HG03159 (cell line): ENCODE measurements around the gene MAPK10.
"Not testable (repeated sequence)": the region's sequence is repeated elsewhere in the genome, so short reads cannot be mapped to it uniquely, and the experiment has no call there.

Experiments
- ATAC-seq: cut with Tn5 transposase; IDR thresholded peaks from one replicate; pipeline ENCODE4 v1.9.1; 2021; ENCODE audit warnings: mild to moderate bottlenecking, moderate library complexity; ENCODE audit not compliant: unreplicated experiment

Gene MAPK10

DNA sequence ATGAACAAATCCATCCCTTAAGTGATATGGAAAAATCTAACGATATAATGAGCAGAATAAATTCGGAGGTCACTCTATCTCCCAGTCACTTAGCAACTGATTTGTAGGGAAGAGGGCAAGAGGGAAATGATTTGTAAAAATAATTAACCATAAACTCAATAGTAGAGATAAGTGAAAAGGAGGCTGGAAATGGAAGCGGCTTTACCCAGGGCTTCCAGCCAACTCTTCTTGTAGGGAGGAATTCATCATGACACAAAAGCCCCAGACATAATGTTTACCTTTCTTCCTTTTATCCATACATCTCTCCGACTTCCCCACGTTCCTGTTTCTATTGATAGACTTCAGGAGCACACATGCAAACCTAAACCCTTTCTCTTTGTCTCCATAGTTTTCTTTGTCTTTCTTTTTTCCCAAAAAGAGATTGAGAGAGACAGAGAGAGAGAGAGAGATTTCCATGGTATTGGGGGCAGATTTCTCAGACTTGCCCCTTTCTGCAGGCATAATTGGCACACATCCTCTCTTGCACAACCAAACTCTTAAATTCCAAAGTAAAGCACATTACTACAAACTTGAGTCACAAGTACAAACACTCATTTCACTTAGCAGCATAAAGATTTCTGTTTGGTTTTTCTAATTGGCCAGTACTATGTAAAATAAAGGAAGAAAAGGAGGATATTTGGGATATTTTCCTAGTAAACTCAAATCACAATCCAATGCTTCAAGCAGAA is 140.9 kb downstream of the MAPK10 start:
- no peak for ATAC-seq

DNA sequence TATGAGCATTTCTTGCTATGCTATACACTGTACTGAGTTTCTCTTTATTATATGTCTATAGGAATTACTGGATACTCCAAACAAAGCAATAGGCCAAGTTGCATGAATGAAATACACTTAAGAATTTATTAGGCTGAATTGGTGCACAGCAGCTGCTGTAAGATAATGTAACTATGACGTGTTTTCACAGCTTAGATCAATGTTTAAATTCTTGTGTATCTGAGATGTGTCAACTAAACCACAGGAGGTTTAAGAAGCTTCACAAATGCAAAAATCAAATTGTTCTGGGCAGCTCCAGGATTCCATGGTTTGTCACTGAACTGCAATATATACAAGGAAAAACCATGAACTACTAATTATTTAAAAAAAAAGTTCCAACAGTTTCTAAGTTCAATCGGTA is 156.7 kb downstream of the MAPK10 start:
- ATAC-seq, result no peak

DNA sequence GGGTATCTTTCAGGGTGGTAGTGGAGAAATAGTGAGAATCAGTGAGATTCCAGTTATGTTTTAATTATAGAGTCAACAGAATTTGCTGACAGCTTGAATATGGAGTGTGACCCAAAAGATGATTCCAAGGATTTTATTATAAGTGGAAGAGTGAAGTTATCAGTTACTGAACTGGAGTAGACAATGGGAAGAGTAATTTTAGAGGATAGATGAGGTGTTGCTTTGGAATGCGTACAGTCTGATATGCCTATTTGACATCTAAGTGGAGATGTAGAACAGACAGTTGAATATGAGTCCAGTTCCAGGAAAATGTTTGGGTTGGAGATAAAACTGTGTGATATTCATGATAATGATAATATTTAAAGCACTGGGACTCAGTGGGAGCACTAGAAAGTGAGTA is 174.2 kb downstream of the MAPK10 start:
- no peak for ATAC-seq

DNA sequence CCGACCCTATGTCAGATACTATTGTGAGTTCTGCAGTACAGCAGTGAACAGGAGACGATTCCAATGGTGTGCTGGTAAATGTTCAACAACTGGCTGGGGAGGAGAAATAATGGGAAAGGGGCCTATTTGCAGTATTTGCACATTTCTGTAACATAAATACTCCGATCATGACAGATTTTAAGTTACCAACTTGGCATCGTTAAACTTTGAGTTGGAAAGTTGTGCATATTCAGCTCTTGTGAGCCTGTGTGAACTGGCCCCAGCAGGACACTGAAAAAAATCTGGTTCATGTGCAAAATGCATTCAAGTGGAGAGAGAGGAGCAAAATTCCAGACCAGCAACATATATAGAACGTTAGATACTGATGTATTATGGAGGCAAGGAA is 175.0 kb downstream of the MAPK10 start:
- no peak for ATAC-seq

DNA sequence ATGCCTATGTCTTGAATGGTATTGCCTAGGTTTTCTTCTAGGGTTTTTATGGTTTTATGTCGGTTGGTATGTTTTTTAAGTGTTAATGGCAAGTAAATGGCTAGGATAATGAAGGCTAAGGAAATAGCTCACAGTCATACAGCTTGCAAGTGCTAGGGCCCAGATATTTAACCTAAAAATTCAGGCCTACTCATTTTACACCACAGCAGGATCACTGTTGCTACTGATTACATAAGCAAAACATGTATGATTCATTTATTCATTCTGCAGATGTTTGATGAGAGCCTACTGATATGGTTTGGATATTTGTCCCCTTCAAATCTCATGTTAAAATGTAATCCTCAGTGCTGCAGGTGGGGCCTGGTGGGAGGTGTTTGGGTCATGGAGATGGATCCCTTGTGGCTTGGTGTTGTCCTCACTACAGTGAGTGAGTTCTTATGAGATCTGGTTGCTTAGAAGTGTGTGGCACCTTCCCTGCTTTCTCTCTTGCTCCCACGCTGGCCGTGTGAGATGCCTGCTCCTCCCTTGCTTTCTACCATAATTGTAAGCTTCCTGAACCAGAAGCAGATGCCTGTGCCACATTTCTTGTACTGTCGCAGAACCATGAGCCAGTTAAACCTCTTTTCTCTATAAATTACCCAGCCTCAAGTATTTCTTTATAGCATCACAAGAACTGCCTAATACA is 175.5 kb downstream of the MAPK10 start:
- ATAC-seq, result no peak

DNA sequence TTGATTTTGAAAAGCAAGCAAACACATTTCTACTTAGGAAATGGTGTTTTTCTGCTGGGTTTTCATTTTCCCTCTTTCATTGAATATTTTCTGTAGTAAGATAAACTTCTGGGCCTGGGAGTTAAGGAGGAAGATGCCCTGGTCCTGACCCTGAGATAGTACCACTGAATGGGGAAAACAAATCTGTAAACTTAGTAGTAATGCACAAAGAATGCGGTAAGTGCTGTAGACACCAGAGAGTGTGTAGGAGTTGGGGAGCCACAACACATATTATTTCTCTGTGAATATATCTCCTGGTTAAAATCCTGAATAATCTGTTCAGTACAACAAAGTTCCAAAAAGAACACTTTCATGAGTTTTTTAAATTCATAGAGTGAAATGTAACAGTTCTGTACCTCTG is 178.3 kb downstream of the MAPK10 start:
- ATAC-seq, result no peak

DNA sequence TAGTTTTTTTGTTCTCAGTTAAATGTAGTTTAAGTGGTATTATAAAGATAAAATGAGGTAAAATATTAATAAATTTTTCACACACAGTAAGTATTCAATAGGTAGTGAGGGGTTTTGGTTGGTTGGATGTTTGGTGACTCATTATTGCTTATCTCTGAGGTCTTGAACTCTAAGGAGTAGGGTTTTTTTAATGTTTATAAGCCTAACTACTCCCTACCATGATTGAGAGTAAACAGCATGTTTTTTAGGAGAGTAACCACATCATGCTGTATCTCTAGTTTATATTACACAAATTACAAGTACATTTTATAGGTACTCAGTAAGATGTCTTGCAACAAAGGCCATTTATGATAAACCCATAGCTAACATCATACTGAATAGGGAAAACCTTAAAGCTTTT is 181.6 kb downstream of the MAPK10 start:
- ATAC-seq, result no peak

DNA sequence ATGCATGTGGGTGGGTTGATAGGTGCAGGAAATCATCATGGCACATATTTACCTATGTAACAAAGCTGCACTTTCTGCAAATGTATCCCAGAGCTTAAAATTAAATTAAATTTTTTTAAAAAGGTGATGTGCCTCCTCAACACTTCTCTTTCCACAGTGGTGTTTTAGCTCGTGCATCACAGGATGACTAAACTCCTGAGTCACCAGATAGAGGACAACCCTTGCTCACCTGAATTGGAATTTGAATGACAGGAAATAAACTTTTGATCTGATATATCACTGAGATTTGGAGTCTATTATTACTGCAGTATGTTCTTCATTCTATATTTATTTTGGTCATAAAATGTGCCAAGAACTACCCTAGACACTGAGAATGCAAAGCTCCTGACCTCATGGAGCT is 185.3 kb downstream of the MAPK10 start:
- no peak for ATAC-seq

DNA sequence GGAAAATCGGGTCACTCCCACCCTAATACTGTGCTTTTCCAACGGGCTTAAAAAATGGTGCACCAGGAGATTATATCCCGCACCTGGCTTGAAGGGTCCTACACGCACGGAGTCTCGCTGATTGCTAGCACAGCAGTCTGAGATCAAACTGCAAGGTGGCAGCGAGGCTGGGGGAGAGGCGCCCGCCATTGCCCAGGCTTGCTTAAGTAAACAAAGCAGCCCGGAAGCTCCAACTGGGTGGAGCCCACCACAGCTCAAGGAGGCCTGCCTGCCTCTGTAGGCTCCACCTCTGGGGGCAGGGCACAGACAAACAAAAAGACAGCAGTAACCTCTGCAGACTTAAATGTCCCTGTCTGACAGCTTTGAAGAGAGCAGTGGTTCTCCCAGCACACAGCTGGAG is 191.5 kb downstream of the MAPK10 start:
- not testable (repeated sequence) for ATAC-seq

DNA sequence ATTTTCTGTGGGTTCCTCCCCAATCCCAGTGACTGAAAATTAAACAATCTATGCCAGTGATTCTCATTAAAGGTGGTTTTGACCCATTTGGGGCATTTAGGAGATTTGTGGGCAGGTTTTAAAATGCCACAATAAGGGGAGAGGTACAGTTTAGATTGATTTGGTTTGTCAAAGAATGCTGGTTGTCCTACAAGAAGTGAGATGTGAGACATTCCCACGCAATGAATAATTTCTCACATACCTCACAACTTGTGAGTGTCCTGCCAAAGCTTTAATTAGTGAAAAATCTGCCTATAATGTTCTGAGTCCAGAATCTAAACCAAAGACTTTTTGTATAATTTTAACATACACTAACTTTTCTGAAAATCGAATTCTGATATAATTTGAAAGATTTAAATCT is 199.4 kb downstream of the MAPK10 start:
- no peak for ATAC-seq

DNA sequence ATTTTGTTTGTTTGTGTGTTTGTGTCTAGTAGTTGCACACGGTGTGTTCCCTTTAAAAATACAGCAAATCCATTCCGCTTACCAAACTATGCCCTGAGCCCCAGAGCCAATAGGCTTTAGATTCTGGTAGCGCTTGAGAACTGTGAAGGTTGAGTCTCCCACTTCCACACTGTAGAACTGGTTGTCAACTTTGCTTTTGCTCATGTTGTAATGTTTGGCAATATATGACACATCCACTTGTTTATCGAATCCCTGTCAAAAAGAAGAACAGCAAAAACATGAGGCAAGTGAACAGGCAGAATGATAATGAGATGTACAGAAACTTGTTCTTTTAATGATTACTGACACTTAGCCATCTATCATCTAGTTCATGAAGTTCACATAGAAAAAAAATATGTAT is 200.6 kb downstream of the MAPK10 start:
- no peak for ATAC-seq

DNA sequence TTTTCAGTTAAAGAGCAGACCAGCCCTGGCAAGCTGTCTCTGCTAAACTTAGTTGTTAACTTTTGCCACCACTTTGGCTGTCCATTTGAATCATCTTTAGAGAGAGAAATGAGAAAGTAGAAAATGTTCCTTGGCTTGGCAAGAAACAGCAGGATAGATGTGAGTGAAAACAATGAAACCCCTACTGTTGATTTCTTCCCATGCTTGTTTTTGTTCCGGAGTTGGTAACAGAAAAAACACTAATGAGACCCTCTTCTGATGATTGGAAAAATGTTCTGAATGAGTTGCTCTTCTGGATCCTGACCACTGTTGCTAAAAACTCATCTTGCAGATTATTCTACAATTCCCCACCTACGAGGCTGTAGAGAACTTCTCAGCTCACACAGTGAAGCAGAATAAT is 203.3 kb downstream of the MAPK10 start:
- ATAC-seq, result no peak

DNA sequence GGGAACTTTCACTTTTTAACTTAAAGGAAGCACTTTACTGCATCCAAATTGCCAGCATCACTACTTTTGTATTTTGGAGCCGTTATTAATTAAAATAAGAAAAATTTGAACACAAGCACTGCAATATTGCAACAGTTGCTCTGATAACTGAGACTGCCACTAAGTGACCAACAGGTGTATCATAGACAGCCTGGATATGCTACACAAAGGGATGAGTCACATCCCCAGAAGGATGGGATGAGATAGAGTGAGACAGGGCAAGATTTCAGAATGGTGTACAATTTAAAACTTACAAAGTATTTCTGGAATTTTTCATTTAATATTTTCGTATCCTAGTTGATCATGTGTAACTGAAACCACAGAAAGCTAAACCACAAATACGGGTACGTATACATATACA is 204.1 kb downstream of the MAPK10 start:
- ATAC-seq, result no peak

DNA sequence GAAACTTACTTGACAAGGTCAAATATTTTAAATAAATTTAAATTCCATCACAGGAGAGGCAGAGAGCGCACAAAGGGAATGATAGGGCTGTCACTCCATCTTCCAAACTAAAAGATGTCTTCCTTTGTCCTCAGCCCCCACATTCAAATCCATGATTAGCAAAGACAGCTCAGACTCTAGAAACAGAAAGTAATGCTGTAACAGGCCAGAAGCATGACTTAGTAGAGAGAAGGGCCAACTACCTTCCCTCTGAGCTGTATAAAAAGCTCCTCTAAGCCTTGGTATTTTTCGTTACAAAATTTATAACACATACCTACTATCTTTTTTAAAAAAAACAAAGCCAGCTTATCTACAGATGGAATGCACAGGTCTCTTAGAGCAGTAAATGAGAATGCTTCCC is 207.4 kb downstream of the MAPK10 start:
- ATAC-seq, result no peak

DNA sequence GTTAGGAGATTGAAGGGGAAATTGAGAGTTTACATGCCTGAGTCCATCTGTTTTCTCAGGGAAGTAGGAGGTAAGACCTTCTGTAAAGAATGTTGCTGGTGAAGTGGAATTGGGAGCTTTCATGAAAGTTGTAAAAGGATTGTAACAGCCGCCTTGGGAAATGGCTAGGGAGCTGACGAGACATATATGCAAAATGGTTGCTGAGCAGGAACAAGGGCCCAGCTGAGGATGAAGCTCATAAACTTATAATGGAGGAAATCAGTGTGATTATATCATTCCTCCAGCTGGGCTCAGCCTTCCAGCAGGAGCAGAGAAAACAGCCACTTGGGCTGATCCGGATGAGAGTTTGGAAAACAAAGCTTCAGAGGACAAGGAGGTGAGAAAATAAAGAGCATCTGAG is 208.7 kb downstream of the MAPK10 start:
- ATAC-seq, result no peak

DNA sequence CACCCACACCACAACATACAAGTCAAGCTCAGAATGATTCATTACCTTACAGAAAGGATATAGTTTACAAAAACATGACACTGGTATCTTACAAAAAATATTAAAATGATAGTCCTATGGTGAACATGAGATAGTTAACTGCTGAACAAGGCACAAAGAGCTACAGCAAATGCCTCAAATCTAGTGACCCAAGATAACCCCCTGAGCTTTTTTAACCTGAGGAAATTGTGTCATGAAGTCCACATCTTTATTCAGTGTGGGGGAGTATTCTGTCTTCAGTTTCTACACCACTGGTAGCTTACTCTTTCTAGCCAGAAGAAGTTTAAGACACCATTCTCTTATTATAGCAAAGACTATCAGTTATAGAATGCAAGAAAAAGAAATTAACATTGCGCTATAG is 218.7 kb downstream of the MAPK10 start:
- no peak for ATAC-seq

DNA sequence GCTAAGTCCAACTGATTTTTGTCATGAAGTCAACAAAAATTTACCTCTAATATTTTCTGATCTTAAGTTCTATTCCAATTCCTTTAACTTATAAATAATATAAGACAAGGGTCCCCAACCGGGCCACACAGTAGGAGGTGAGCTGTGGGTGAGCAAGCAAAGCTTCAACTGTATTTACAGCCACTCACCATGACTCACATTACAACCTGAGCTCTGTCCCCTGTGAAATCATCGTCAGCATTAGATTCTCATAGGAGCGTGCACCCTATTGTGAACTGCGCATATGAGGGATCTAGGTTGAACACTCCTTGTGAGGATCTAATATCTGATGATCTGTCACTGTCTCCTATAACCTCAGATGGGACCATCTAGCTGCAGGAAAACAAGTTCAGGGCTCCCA is 227.4 kb downstream of the MAPK10 start:
- ATAC-seq, result no peak

DNA sequence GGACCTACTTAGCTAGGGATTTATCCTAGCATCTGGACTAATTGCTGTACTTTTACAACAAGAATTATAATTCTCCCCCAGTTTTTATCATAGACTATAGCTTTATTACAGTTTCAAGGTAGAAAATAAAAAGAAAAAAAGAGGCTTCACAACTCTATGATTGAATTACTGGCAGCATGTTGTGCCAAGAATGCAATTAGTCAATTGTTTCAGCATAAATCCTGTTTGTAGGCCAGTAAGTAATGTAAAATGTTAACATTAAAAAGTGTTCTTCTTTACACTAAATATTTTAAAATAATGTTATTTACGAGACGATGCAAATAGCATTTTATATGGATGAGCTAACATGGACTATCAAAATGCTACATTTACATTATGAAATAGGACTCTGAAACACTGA is 228.4 kb downstream of the MAPK10 start:
- no peak for ATAC-seq

DNA sequence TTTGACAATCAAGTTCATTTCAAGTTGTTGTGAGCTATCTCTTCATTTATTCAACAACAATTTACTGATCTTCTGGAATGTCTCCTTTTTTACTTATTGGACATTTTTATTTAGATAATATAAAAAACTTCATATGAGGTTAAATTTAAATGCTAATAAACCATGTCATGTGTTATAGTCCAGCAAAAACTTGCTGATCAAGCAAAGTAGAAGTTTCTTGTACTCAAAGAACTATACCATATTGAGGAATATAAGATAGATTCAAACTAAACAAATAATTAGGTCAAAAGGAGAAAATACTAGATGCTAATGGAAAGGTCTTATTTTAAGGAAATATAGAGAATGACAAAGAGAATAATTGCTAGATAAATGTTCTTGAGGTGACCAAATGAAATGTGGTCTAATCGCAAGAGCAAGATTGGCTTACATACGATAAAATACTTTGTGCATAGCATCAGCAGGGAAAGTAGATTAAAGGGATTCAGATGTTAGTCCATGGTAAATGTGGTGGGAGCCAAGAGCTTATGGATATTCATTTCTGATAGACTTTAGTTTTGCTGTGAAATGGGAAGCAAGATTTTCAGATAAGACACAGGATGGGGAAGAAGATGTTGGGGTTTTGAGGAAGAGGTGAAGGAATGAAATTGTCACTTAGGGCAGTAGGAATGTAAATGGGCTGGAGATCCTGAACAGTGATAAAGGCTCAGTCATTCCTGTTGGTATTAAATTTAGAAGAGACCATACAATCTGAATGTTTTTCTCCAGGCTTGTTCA is 229.5 kb downstream of the MAPK10 start:
- ATAC-seq, result no peak

DNA sequence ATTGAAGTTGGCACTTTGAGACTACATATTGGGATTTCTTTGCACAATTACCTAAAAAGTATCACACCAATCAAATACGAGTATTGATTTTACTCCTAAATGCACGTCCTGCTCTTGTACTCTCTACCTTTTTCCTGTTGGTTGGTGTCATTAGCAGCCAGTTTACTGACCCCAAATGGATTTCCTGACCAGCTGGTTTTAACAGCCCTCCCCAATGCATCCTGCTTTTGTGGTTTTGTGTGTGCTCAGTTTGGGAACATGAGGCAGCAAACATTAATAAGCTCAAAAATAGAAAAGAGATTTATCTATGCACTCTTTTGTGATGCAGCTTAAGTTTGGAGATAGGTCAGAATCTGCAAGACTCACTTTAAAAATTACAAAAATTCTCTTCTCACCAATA is 230.3 kb downstream of the MAPK10 start:
- ATAC-seq, result no peak

DNA sequence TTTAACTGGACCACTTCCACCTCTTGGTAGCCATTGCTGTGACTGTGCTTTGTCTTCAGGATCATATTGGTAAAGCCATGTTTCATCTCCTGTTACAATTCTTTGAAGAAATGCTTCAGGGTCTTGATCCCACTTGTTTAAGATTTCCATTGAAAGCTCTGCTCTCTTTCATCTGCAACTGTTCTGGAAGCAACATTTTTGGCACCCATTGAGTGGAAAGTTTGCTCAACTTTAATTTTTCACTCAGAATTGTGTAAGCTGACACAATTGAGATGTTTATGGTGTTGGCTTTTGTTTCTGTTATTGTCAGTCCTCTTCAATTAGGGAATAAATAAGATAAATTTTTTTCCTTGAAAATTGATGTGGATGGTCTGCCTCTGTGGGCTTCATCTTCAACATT is 237.4 kb downstream of the MAPK10 start:
- no peak for ATAC-seq

DNA sequence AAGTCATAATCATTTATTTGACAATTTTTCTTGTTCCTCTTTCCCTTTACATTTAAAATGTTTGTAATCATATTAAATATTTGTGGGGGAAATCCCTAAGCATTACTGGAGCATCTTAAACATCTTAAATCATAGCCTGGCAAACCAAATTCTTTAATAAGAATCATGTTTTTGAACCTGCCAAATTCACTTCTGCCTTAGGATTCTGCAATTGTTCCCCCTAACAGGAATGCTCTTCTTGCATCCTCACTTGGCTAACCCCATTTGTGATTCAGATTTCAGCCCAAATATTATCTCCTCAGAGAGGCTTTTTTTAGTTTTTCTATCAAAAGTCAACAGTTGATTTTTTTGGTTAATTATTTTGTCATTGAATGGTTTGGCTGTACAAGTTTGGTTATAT is 241.1 kb downstream of the MAPK10 start:
- ATAC-seq, result no peak
